NCI-H2196 (cell line): ENCODE results near the gene FAM47E.

Source experiments
- DNase-seq: peaks from one replicate; lab custom pipeline; 2025; ENCODE audit not compliant: unreplicated experiment; lab: John Stamatoyannopoulos, UW

The FAM47E gene, protein sequence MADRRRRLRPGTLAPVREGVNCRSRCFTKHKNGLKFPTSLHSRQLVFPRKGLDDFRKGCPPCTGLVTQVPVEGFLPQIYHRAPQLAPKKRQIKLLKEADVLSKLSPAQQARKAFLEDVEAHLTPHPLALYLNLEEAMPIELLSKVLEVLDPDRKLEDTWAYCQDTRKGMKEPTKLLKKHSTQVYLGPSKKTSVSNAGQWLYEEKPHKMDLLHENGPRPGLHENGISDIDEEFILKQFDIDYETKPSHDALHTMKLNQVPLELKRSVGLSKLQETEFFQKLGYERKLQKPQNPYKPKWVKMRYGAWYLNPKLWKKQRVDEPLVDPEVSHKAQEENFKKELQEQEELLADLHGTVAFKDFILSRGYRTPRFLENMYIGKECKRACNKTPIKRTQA

DNA sequence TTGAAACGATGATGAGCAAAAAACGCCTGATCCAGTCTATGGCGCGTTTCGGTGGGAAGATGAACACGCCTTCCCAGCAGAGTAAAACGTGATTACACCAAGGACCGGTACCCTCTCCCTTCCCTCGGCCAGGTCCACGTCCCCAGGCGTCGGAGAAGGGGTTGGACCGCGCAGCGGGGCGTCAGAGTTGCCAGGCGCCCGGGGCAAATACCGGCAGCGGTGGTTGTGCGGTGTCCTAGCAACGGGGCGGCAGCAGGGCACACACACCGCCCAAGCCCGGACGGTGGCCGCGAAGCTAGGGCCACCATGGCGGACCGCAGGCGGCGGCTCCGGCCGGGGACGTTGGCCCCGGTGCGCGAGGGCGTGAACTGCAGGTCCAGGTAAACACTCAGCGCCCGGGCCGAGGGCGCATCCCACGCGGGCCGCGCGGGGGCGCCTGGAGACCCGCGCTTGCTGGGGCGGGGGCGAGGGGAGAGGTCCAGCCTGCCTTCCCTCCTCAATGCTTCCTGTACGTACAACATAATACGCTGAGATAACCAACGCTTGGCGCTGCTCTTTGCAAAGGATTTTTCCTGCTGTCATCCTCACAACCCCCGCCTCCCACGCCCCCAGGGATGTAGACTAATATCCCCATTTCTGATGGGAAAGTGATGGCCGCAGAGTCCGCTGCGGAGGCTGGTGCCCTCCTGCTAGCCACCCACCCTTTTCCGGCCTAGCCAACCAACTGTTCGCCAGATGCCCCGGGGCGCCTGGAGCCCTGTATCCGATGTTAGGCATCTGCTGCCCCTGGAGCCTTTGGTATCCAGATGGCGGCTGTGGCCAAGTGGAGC, at the start of gene FAM47E:
FAM47E (plus strand) TSS at position 281 of the 830 bp plus-strand sequence; CDS start at position 307, 26 bp downstream.
- peak; percentile 79 for DNase-seq

DNA sequence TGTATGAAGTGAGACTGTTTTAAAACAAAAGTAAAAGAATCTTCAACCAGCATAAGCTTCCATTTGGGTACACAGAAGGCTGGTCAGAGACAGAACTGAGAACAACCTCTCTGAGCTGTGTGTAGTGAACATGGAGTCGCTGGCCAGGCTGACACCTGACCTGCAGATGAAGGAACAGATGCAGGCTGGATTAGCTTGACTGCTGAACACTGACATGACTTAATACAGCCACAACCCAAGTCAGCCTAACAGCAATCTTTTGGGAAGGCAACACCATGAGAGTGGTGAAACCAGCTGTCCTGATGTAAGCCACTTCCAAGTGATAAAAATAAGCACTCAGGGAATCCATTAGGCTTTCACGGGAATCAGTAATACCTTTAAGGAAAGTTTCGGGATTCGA, 48.0 kb upstream of the FAM47E start:
- DNase-seq = no peak

DNA sequence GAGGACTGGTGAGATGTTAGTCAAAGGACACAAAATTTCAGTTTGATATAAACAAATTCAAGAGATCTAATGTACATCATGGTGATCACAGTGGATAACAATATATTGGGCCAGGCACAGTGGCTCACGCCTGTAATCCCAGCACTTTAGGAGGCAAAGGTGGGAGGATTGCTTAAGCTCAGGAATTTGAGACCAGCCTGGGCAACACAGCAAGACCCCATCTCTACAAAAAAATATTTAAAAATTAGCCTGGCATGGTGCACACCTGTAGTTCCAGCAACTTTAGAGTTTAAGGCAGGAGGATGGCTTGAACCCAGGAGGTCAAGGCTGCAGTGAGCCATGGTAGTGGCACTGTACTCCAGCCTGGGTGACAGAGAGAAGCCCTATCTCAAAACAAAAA, 46.6 kb upstream of the FAM47E start:
- no peak for DNase-seq

DNA sequence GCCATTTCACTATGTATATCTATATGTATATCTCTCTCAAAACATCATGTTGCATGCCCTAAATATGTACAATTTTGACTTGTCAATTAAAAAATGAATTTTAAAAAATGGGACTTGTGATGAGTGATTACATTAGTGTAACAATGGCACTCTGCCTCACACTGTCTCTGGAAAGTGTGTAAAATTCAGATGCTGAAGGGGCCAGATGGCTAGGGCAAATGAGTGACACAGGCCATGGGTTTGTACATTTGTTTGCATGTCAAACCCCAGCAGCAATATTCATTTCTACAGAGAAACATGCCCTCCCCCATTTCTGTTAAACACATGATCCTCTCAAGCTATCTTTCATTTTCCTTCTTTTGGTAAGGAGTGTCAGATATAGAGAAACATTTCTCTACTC, 46.0 kb upstream of the FAM47E start:
- DNase-seq = no peak

DNA sequence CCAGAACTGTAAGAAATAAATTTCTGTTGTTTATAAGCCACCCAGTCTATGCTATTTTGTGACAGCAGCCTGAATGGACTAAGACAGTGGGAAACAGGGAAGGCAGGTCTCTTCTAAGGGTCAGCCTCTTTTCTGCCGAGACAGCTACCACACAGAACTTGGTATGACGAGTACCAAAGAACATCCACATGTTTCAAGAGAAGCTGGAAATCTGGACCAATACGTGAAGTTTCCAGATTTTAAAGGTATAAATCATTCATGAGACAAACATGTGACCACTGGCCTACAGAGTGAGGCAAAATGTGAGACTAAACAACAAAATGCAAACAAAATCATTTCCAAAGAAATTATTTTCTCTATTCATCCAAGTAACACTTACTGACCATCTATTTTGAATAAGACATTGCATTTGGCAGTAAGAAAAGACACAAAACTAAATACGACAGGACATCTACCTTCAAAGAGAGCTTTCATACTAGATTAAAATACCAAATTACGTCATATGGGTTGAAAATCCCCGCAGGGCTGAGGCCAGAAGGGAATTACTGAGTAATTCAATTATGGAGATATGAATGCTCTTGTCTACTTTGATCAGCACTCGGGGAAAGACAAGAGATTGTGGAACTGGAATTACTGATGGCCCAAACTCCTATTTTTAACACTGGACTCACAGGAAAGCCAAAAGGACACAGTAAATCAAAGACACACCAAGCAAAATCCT, 45.1 kb upstream of the FAM47E start:
- no peak for DNase-seq

DNA sequence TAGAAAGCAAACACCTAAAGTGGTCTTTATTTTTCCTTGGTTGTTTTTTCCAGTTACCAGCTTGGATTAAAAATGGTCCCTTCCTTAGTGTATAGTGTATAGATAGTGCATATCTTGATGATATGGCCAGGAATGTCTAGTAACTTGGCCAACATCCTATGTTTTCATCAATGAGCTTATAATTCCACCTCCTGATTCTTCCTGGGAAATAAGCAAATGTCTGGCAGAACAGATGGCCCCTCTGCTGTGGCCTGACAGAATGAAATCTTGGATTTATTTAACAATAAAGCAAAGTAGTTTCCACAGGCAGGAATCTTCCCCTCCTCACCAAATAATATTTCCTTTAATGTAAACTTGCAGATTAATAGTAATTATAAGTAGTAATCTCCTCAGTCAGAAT, 44.0 kb upstream of the FAM47E start:
- no peak for DNase-seq

DNA sequence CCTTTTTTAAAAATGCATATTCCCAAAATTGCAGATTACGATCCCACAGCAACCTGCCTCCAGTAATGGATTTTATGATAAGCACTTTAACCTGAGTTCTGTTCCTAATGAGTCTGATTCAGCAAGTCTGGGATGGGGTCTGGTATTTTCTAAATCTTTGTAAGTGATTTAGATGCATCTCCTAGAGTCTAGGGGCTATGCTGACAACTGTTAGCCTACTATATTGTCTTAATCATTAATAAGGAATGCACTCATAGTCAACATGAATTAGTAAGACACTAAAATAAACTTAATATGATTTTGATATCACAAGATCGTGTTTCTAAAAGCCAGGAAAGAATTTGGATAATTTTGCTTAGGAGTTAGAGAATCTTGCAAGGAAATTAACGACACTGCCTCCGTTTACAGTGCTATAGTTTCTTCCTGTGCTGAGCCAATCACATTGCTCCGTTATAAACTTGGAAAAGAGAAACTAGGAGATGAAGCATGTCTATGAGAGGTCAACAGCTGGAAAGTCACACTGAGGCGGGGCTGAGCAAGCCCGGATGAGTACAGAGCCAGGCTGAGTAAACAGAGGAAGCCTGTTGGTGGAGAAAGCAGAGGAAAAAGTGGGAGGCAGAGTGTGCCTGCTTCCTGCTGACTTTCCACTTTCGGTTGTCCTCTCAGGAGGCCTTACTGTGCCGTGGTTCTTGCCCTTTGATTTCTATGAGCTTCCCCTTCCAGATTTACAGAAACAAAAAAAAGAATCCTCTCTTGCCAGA, 43.3 kb upstream of the FAM47E start:
- DNase-seq = peak; percentile 39

DNA sequence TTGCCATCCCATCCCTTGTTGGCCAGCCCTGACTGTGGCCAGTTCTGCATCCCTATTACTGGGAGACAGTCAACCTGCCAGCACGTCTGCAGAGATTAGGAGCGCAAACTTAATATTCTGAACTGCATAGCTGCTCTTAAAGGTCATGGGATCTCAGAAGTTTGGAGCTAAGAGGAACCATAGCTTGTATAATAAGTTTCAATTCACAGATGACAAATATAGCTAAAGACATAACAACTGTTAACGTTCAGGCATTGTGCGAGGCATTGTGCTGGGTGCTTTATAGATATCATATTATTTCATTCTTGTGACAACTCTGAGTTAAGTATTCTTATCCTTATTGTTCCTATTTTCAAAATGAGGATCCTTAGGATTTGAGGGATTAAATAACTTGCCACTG, 41.6 kb upstream of the FAM47E start:
- no peak for DNase-seq

DNA sequence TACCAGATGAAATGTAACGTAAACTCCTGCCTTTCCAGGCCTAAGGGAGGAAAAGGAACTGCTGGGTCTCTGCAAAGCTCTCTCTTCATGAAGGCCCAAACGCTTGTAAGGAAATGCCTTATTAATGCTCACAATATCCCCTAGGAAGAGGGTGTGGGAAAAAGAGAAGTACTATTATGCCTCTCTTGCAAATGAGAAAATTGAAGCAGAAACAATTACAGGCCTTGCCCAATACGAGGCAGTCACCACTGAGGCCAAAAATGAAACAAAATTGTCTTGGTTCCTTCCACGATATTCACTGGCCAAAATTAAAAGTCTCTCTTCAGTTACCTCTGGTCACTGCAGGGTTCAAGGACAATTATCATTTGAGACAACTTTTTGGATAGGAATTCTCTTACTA, 41.1 kb upstream of the FAM47E start:
- DNase-seq = no peak

DNA sequence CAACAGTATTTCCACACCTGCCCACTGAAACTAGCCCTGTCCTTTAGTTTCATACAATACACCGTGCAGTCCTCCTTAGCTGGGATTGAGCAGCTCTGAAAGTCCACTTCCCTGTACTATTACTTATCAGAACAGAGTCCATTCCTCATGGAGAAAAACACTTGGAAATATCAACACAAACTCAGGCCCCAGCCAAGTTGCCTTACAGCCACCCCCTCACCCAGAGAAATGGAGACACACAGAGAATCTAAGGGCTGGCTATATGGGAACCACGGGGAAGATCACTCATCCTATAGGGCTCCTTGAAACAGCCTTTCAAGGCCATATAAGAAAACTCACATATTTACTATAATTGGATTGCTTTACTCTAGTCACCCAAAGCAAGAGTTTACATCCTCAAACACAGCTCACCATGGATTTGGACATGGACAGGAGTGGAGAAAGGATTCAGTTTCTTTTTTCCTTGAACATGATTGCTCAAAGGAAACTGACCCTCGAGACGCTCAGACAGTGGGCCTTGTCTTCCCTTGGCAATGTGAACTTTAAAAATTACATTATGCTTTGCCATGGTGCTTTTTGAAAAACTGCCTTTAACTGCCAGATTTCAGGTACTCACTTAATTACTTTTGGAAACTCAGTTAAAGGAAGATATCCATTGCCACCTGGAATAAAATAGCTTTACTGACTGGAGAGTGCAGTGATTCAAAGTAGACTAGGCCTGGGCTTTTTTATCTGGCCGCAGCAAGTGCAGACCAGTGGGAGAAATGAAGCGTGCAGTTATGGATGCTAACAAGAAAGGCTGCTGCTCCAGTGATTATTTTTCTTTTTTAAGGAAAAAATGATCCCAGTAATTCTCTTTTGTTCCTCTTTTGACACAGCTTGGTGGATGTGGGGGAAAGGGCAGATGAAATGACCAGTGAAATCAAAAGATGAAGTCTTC, 39.5 kb upstream of the FAM47E start:
- DNase-seq = no peak

DNA sequence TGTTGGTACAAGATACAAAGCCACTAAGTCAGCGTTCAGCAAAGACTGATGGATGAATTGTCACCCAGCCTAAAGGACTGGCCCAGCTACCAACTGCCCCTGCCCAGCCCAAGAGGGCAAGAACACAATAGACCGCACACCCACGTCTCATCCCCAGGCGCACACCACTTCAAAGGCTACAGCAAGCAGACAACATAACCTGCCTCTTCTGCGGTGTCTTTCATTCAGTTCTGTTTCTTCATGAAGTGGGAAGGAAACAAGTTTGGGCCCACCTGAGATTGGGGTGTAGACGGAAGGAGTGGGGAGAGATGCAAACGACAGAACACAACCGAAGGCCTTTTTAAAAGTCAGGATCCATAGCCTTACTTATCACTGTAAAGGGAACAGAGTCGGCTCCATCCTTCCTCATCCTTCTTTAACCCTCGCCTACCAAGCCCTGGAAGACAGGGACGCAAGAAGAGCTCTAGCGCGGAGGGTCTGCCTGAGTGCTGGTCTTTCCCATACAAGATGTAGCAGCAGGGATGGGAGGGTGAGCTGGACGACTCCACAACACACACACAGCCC, 38.6 kb upstream of the FAM47E start:
- no peak for DNase-seq

DNA sequence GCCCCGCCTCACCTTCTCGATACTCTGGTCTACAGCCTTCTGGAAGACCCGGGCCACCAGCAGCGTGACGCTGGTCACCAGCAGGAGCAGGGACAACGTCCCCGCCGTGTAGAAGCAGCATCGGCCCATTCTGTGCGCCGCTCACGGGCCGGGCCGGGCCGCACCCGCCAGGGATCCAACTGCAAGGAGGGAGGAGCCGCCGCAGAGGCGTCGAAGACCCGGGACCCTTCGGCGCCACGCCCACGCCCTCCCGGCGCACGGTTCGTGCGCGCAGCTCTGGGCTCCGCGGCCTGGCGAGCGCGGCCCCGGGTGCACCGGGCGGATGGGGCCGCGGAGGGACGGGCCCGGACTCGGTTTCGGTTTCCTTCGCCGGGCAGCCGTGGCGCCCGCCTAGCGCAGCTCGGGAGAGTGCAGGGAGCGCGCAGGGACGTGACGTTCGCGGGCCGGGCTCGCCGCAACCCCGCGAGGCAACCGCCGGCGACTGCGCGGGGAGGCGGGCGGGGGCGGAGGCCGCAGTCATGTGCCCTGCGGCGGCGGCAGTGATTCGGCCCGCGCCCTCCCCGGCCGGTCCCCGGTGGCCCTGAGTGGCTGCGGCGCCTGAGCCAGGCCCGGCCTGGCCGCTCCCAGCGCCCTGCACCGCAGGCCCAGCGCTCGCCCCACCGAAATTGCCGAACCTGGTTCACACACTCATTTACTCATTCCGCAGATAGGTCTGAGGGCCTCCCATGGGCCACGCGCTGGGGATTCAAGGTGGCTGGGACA, 37.9 kb upstream of the FAM47E start, which contains the start of gene SCARB2:
SCARB2 (minus strand) TSS at position 410 of the 762 bp plus-strand sequence; CDS start at position 129, 281 bp downstream.
- DNase-seq = peak; percentile 74

DNA sequence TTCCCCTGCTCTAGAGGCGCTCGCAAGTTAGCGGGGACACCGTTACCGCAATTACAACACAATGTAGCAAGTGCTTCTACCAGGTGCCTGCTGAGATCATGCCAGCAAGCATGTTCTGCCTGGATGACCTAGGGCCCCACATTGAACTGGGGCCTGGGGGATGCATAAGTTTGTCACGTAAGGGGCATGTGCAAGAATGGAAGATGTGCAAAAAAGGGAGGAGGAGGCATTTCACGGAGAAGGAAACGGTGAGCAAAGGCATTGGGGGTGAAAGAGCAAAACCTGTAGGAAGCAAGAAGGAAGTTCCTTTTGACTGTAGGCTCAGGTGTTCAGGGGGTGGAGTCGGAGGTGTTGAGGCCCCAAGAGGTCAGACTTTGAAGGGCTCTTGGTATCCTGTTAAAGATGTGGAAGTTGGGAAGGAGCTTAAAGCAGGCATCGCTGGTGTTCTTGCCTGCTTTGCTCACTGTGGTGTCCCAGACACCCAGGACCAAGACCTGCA, 37.3 kb upstream of the FAM47E start:
- DNase-seq = peak; percentile 33

DNA sequence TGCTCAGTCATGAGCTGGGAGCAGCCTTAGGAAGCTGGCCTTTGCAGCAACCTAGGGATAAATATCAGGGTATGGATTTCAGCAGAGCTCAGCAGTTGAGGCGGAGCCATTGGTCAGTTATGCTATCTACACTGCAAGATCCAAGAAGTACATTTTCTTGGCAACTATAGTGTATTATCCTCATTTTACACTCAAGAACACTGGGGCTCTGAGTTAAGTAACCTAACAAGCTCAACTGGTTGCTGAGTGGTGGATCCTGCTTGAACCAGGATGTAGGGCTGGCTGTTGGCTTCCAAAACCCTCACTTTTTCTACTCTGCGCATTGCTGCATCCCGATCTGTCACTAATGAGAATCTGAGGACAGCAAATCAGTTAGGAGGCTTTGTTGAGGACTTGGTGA, 36.4 kb upstream of the FAM47E start:
- no peak for DNase-seq

DNA sequence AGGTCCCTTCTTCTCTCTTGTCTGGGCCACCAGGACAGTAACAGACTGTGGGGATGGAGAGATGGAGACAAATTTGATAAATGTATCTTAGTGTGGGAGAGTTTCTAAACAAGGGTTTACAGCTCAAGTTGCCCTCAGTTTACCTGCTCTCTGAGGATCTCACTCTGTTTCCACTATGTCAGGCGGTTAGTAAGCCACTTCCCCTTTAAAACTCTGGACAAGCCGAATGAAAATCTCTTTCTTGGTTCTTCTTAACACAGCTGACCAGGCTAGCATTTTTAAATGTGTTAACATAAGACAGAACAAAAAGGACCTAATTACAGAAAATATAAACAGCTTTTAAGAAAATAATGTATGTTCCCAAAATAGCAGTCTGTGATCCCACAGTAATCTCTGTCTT, 35.0 kb upstream of the FAM47E start:
- no peak for DNase-seq

DNA sequence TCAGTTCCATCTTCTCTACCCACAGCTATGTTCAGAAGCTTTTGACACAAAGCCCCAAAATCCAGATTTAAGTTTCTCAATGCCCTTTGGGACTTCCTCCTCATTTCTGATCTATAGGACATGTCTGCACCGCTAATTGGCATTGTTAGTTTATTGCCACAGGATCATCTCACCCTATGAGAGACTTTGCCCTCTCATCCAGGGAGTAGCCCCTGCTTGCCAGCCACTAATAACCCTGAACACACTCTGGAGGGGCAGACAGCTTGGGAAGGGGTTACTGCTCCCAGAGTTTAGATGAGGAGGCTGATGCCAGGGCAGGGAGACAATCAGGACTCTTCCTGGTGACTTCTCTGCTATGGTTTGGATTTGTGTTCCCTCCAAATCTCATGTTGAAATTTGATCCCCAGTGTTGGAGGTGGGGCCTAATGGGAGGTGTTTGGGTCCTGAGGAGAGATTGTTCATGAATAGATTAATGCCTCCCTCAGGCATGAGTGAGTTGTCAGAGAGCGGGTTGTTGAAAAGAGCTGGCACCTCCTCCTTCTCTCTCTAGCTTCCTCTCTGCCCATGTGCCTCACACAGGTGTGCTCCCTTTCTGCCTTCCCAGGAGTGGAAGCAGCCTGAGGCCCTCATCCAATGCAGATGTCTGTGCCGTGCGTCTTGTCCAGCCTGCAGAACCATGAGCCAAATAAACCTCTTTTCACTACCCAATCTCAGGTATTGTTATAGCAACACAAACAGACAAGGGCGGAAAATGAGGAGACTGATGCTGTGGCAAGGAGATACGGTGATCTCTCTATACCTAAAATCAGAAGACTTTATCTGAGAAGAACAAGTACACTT, 34.3 kb upstream of the FAM47E start:
- no peak for DNase-seq

DNA sequence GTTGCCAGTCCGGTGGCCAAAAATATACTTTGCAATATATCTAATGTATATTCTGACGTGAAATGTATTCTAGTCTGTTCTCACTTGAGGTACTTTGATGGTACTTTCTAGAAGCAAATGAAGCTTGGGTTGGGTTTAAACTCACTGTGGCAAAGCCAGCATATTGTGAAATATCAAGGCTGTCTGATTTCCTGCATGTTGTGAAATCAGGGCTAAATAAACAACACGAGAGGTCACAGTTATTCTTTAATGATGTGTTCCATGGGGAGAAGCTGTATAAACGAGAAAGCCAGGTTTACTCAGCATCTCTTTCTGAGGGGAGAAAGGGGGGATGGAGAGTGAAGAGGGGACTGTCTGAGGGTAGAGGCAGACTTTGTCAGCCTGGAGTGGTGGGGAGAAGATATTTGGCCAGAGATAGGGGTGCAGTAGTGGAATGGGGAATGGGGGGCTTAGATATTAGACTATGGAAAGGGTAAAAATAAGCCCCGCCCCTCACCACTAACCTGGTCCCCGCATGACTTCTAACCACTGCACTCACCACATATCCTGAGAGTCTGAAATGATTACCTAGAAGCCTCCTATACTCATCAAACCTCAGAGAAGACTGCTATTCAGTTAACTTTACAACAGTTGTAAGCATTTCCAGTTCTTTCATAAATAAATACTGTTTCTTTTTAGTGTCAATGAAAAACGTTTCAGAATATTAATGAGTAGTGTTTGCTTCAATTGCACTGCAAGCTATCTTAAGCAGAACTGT, 32.0 kb upstream of the FAM47E start:
- DNase-seq = no peak
